Measurements from ENCODE around the gene THAP2.
"Not testable (repeated sequence)": the region's sequence is repeated elsewhere in the genome, so short reads cannot be mapped to it uniquely, and the experiment has no call there.

Gene THAP2

DNA sequence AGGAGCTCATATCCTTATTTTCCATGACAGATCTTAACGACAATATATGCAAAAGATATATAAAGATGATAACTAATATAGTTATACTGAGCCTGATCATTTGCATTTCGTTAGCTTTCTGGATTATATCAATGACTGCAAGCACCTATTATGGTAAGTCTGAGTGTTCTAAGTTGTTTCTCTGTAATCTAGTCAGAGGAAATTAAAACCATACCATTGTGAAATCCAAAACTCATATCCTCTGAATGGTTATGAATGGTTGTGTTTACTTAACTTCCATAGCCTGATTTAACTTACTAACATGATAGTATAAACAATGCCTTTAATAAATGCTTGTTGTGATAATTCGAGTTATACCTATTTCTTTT lies 22.5 kb downstream of the THAP2 start:
- H3K4me1 Mint-ChIP-seq, result peaks cover 32% of the 10 kb centered on the region
- H3K36me3 Mint-ChIP-seq (ENCODE audit: low read depth), result no peaks in the 10 kb centered on the region
- H3K9me3 Mint-ChIP-seq, result no peaks in the 10 kb centered on the region
- H3K4me3 Mint-ChIP-seq, result peak overlapping the region; percentile 92 to 95 (median 95)
- TF ChIP-seq, protein P1, sequence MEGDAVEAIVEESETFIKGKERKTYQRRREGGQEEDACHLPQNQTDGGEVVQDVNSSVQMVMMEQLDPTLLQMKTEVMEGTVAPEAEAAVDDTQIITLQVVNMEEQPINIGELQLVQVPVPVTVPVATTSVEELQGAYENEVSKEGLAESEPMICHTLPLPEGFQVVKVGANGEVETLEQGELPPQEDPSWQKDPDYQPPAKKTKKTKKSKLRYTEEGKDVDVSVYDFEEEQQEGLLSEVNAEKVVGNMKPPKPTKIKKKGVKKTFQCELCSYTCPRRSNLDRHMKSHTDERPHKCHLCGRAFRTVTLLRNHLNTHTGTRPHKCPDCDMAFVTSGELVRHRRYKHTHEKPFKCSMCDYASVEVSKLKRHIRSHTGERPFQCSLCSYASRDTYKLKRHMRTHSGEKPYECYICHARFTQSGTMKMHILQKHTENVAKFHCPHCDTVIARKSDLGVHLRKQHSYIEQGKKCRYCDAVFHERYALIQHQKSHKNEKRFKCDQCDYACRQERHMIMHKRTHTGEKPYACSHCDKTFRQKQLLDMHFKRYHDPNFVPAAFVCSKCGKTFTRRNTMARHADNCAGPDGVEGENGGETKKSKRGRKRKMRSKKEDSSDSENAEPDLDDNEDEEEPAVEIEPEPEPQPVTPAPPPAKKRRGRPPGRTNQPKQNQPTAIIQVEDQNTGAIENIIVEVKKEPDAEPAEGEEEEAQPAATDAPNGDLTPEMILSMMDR (IDR thresholded peaks at IDR 0.05; ENCODE audit: unreplicated experiment in 3 of 3), result no peak
- no peaks in the 10 kb centered on the region for H3K27me3 Mint-ChIP-seq (ENCODE audit: low read depth)
- H3K27ac Mint-ChIP-seq, result peak overlapping the region; percentile 86 to 92 (median 91)

DNA sequence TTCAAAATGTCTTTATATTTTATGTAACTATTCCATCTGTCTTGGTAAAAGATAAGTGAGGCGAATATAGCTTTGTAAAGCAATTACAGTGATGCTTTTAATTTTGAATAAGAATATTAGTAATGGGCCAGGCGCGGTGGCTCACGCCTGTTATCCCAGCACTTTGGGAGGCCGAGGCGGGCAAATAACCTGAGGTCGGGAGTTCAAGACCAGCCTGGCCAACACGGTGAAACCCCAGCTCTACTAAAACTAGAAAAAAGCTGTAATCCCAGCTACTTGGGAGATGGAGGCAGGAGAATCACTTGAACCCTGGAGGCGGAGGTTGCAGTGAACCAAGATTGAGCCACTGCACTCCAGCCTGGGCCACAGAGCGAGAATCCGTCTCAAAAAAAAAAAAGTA lies 23.1 kb downstream of the THAP2 start:
- not testable (repeated sequence) for H3K9me3 Mint-ChIP-seq; H3K36me3 Mint-ChIP-seq (ENCODE audit: low read depth); H3K27me3 Mint-ChIP-seq (ENCODE audit: low read depth)
- H3K27ac Mint-ChIP-seq, result peak overlapping the region in 1 of 3 experiments; percentile 47
- peaks cover 35% of the 10 kb centered on the region for H3K4me1 Mint-ChIP-seq
- peak overlapping the region; percentile 92 to 95 (median 95) for H3K4me3 Mint-ChIP-seq

DNA sequence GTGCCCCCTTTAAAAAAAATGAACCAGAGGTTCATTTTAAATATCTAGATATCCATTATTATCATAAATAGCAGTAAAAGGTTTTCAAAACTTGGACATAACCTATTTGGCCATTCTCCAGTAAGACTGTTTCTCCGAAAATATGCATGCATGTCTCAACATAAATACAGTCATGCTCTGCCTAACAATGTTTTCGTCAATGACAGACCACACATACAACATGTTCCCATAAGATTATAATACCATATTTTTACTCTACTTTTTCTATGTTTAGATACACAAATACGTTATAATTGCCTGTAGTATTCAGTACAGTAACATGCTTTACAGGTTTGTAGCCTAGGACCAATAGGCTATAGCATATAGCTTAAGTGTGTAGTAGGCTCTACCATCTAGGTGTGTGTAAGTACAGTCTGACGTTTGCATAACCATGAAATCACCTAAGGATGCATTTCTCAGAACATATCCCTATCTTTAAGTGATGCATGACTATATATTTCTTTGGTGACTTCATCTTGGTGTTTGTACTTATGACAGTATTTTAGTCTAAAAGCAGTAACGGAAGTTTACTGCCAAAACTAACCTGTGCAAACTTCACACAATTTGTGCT lies 25.0 kb downstream of the THAP2 start:
- no peaks in the 10 kb centered on the region for H3K27me3 Mint-ChIP-seq (ENCODE audit: low read depth)
- peak overlapping the region in 2 of 3 experiments; percentile 28 to 47 for H3K4me3 Mint-ChIP-seq
- H3K27ac Mint-ChIP-seq, result no peak overlapping the region
- H3K9me3 Mint-ChIP-seq, result no peaks in the 10 kb centered on the region
- no peaks in the 10 kb centered on the region for H3K36me3 Mint-ChIP-seq (ENCODE audit: low read depth)
- peaks cover 40% of the 10 kb centered on the region for H3K4me1 Mint-ChIP-seq
- TF ChIP-seq, protein P1 (IDR thresholded peaks at IDR 0.05; ENCODE audit: unreplicated experiment in 3 of 3), result no peak

DNA sequence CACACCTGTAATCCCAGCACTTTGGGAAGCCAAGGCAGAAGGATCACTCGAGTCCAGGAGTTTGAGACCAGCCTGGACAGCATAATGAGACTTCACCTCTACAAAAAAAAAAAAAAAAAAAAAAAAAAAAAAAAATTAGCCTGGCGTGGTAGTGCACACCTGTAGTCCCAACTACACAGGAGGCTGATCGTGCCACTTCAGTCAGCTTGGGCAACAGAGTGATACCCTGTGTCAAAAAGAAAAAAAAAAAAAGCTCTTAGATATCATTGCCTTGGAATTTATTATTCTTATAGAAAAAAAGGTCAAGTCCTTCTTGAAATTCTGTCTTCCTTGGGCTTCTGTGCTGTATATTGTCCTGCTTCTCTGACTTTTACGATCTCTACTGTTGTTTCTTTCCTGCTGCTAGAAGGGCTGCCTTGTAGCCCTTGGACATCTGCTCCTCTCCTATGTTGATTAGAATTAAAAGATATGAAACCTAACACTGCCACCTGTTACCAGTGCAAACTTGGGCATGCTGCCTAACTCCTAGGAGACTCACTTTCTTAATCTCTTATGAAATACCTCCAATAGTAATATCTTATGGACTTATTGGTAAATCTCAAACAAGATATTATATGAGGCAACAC lies 27.5 kb downstream of the THAP2 start:
- H3K27ac Mint-ChIP-seq, result no peak overlapping the region
- TF ChIP-seq, protein P1 (IDR thresholded peaks at IDR 0.05; ENCODE audit: unreplicated experiment in 3 of 3), result no peak
- H3K4me3 Mint-ChIP-seq, result peak overlapping the region in 1 of 3 experiments; percentile 17
- H3K36me3 Mint-ChIP-seq (ENCODE audit: low read depth), result peaks cover 8% of the 10 kb centered on the region
- no peaks in the 10 kb centered on the region for H3K9me3 Mint-ChIP-seq
- H3K27me3 Mint-ChIP-seq (ENCODE audit: low read depth), result no peaks in the 10 kb centered on the region
- peaks cover 38% of the 10 kb centered on the region for H3K4me1 Mint-ChIP-seq

DNA sequence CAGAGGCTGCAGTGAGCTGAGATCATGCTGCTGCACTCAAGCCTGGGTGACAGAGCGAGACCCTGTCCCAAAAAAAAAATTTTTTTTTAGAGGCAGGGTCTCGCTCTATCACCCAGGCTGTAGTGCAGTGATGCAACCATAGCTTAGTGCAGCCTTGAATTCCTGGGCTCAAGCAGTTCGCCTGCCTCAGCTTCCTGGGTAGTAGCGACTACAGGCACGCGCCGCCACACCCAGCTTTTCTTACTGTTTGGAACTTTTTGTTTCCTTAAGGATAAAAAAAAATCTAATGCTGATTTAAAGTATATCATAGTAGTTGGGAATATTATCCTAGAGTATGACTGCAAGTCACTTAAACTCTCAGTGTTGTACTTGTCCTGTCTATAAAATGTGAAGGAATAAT lies 29.0 kb downstream of the THAP2 start:
- TF ChIP-seq, protein P1 (IDR thresholded peaks at IDR 0.05; ENCODE audit: unreplicated experiment in 3 of 3), result no peak
- Mint-ChIP-seq H3K27me3 (ENCODE audit: low read depth) (no peaks in the 10 kb centered on the region), H3K9me3 (no peaks in the 10 kb centered on the region), H3K4me3 (no peak overlapping the region), H3K27ac (no peak overlapping the region), H3K4me1 (peaks cover 30% of the 10 kb centered on the region), H3K36me3 (ENCODE audit: low read depth) (peaks cover 13% of the 10 kb centered on the region)

DNA sequence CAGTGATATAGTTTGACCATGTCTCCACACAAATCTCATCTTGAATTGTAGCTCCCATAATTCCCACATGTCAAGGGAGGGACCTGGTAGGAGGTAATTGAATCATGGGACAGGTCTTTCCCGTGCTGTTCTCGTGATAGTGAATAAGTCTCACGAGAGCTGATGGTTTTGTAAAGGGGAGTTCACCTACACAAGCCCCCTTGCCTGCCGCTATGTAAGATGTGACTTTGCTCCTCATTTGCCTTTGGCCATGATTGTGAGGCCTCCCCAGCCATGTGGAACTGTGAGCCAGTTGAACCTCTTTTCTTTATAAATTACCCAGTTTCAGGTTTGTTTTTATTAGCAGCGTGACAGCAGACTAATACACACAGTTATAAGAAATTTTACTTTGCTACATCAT lies 29.6 kb downstream of the THAP2 start:
- H3K36me3 Mint-ChIP-seq (ENCODE audit: low read depth), result peaks cover 19% of the 10 kb centered on the region
- H3K27ac Mint-ChIP-seq, result peak overlapping the region in 2 of 3 experiments; percentile 60 to 77

More for the DNA sequence above, 29.6 kb downstream of the THAP2 start:
- H3K4me1 Mint-ChIP-seq, result peaks cover 24% of the 10 kb centered on the region
- not testable (repeated sequence) for H3K4me3 Mint-ChIP-seq; H3K27me3 Mint-ChIP-seq (ENCODE audit: low read depth); H3K9me3 Mint-ChIP-seq

Measured in nephron (organoid).